ENCODE results near the gene TBC1D9. TPM values are rescaled to one million over a fixed set of nuclear protein-coding genes. Genes with fewer than 3 reads are reported as not detected.

TBC1D9 gene
- total RNA-seq, result 10 to 100 TPM in 3 of 6 experiments, 1 to 10 TPM in 3; 6.6 to 17.9 (median 9.4) TPM
- long read RNA-seq, partial matches to known transcripts, result 1 of 1 reads
- long read RNA-seq, other reads (novel, unspliced or antisense), result 0 of 1 reads

GRCh38 chr4:140756319-140757231, at the start of gene TBC1D9:
TSS of gene TBC1D9 (minus strand) at chr4:140756385. CDS start at chr4:140756045, 340 bp downstream.
- Histone ChIP-seq H3K9me3 (no peaks in the 10 kb centered on the region), H3K27ac (peak within 1 kb of the TSS; percentile 91 to 99 (median 96)), H3K4me3 (peak within 1 kb of the TSS; percentile 56 to 74 (median 71)), H3K36me3 (no peaks in the 10 kb centered on the region), H3K27me3 (no peaks in the 10 kb centered on the region), H3K4me1 (no peaks in the 10 kb centered on the region)
- DNase-seq (peak; percentile 83 to 88 (median 85)), ATAC-seq (peak; percentile 80 to 90 (median 84))
- TF ChIP-seq CTCF (IDR thresholded peaks at IDR 0.05), result no peak
- TF ChIP-seq POLR2A (IDR thresholded peaks at IDR 0.05), result peak; percentile 73
- intact Hi-C loops (cut with DNase I), result no loop called here
- WGBS (ENCODE audit: insufficient coverage, low coverage, low lambda C conversion rate, missing lambda C conversion rate), result 4% methylated on average over 11 of the region's 73 CpGs

- ATAC-seq (no peak), DNase-seq (no peak)
- no peaks in the 10 kb centered on the region for H3K9me3 ChIP-seq
- H3K4me1 ChIP-seq, result no peaks in the 10 kb centered on the region
- H3K27ac ChIP-seq, result no peak overlapping the region
- intact Hi-C loops (cut with DNase I), result no loop called here
- no peak overlapping the region for H3K4me3 ChIP-seq
- H3K36me3 ChIP-seq, result no peaks in the 10 kb centered on the region
- TF ChIP-seq CTCF (IDR thresholded peaks at IDR 0.05) (no peak), POLR2A (IDR thresholded peaks at IDR 0.05) (no peak)
- no peaks in the 10 kb centered on the region for H3K27me3 ChIP-seq
These were observed 49.1 kb upstream of the TBC1D9 start for GRCh38 chr4:140805293-140805692.

- Histone ChIP-seq H3K4me3 (no peak overlapping the region), H3K9me3 (no peaks in the 10 kb centered on the region), H3K4me1 (no peaks in the 10 kb centered on the region), H3K36me3 (no peaks in the 10 kb centered on the region), H3K27ac (no peak overlapping the region), H3K27me3 (no peaks in the 10 kb centered on the region)
- 92% methylated on average over 5 of the region's 5 CpGs for WGBS (ENCODE audit: insufficient coverage, low coverage, low lambda C conversion rate, missing lambda C conversion rate)
- DNase-seq (no peak), ATAC-seq (no peak)
- no peak for TF ChIP-seq CTCF (IDR thresholded peaks at IDR 0.05)
- TF ChIP-seq POLR2A (IDR thresholded peaks at IDR 0.05), result no peak
- intact Hi-C loops (cut with DNase I), result no loop called here
These were observed 46.4 kb upstream of the TBC1D9 start for GRCh38 chr4:140802591-140802990.

- intact Hi-C loops (cut with DNase I), result no loop called here
- ATAC-seq, result peak in 3 of 4 donors; percentile 27 to 48 (median 36)
These were observed 44.5 kb upstream of the TBC1D9 start for GRCh38 chr4:140800666-140801065.

More at GRCh38 chr4:140800666-140801065, 44.5 kb upstream of the TBC1D9 start:
- no peak for DNase-seq
- TF ChIP-seq CTCF (IDR thresholded peaks at IDR 0.05), result no peak
- no peak for TF ChIP-seq POLR2A (IDR thresholded peaks at IDR 0.05)
- 48% methylated on average over 3 of the region's 5 CpGs for WGBS (ENCODE audit: insufficient coverage, low coverage, low lambda C conversion rate, missing lambda C conversion rate)
- H3K4me3 ChIP-seq, result no peak overlapping the region
- no peak overlapping the region for H3K27ac ChIP-seq
- H3K27me3 ChIP-seq, result no peaks in the 10 kb centered on the region
- no peaks in the 10 kb centered on the region for H3K36me3 ChIP-seq
- H3K4me1 ChIP-seq, result no peaks in the 10 kb centered on the region
- no peaks in the 10 kb centered on the region for H3K9me3 ChIP-seq

All from right lobe of liver (tissue), 6 donors.